HG02970 (cell line): ENCODE results near the gene KCNIP4.

Source experiments
- ATAC-seq: cut with Tn5 transposase; IDR thresholded peaks from one replicate; pipeline ENCODE4 v1.9.1; 2021; ENCODE audit warnings: mild to moderate bottlenecking, moderate library complexity, moderate number of reproducible peaks; ENCODE audit not compliant: unreplicated experiment, low FRiP score

Gene KCNIP4

DNA sequence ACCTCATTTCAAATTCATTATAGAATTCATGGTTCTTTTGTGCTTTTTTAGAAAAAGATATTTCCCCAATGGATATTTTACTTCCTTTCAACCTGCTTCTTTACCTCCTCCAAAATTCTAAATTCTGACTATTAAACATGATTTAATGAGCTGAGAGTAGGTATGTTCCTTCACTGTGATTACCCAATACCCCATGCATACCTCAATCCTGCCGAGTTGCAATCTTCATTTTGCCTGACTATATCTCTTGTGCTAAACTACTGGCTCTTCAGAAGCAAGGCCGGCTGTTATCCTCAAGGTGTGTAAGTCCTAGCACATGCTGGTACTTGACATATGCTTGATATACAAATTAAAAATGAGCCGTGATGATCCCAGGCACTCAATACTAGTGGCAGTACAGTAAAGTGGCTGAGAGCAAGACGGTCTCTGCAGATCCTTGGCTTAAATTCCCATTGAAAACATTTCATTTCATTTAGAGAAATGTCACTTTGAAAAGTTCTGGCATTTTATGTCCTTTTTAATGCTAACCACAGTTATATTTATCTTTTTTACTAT is 320.4 kb downstream of the KCNIP4 start:
- ATAC-seq = no peak

DNA sequence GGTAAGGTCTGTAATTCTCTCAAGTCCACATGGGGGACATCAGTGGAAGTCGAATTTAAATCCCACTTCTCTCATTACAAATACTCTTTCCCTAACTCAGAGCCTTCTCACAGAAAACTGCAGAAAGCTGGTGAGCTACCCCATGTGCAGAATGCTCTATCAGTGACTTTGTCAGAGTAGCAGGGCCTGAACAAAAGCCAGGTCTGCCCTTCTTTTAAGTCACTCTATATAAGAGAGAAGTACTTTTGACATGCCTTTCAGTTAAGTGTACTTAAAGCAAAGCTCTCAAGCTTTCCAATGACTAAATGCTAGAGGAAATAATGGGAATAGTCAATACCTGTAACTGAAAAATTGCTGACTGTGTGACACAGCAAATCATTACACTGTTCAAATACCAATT is 323.1 kb downstream of the KCNIP4 start:
- ATAC-seq = no peak

DNA sequence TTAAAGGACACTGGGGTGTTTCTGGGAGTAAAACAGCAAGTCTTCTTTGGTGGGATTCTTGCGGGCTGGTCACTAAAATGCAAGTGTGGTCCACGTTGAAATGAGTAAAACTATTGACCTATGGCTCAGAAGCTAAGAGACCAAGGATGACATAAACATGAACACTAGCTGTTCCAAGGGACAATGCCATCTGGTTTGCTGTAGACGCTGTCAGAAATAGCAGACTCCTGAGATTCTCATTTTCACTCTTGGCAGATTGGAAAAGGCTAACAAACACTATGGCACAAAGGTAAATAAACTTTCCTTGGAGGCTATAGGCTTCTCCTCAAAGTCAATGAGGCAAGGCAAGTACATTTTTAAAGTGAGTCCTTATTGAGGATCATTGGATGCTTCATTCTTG is 343.6 kb downstream of the KCNIP4 start:
- no peak for ATAC-seq

DNA sequence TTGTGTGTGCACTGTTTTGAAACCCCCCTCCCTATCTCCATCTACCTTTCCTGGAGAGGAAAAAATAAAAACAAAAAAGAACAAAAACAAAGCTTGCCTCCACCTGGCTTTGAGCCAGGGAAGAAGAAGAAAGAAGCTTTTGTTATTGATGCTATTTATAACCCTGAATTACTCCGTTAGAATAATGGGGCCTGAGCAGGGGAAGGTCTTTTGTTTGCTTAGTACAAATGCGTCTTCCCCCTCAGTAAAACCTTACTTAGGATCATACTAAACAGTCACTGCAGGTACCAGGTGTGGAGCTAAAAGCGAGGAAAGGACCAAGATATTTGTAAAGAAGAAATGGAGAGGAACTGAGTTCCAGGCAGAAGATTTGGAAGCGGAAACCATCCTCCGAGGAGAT is 352.1 kb downstream of the KCNIP4 start:
- ATAC-seq = no peak

DNA sequence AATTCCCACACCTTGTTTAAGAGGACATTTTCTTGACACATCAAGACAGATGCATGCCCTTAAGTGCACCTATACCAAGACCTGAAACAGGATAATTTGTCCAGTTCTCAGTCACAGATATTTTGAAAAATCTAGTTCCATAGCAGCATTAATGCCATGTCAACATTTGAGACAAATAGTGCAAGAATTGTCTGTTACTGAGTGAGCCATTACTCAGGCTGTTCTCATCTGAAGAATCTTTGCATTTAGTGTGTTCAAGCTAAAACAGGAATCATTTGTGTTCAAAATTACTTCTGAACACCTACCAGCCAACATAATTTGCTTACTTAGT is 354.9 kb downstream of the KCNIP4 start:
- ATAC-seq = no peak

DNA sequence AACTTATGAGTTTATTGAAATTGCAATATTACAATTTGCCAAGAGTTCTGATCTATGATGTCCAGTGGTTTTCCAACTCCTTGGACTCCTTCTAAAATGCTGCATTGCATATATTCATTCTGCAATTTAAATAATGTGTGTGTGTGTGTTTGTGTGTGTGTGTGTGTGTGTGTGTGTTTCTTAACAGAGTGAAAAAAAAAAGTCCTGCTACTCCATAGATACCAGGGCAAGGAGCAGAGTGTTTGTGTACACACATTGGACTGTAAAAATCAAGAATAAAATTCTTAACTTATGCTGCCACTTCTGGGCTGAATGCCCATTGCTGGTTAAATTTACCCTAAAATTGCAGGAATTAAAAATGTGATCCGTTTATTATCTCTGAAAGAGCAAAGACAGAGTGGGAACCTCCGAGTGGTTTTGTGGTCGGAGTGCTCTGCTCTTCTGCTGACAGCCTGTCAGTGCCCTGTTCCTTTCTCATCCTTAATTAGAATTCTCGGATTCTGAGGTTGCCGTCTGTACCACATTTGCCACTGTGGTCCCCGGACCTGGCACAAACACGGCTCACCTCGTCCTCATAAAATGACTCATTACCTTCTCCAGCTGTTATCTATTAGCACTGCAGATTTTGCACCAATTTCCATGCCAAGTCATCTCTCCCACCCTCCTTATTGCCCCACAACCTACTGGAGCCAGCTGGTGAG is 355.5 kb downstream of the KCNIP4 start:
- ATAC-seq = no peak

DNA sequence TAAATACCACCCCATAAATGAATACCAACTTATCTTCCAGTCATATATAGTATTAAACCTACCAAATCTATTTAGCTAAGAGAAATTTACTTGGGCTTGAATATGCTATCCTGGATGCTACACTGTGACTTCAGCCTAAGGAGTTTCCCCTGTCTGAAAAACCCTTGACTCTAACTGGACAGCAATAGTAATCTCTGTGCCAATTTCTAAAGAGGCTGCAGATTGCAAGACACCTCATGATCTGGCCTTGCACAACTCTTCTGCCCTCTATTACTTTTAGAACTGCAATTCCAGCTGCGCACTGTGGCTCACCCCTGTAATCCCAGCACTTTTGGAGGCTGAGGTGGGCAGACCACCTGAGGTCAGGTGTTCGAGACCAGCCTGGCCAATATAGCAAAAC is 371.5 kb downstream of the KCNIP4 start:
- ATAC-seq = no peak

DNA sequence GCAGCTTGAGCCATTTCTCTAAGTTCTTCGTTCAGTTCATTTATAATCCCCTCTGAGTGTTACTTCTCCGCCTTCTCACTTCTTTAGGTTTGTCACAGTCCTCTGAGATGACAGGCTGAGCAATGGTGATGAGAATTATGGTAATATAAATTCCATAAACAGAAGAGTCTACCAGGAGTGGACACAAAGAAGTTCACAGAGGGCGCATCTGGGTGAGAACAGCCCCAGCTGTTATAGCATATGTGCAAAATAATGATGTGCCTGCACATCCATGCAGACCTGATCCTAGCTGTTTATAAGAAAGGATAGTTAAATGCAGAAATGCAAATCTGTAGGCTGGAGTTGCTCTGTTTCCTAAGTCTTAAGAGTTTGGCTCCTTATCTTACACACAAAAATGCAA is 377.5 kb downstream of the KCNIP4 start:
- ATAC-seq = no peak

DNA sequence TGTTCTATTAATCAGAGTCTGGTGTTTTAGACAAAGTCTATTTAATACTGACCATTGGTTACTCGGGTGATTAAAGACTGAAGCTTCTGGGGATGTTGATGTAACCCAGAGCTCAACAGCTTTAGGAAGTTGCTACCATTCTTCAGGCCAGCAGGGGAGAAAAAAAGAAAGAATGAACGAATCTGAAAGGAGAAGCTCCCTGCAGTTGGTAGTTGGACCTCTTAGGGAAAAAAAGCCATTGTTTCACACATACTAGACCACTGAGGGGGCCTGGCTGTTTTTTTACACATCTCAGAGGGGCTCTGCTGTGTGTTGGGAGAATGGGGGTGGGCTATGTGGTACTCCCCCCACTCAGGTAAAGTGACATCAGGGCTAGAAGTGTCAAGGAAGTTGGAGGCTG is 378.9 kb downstream of the KCNIP4 start:
- ATAC-seq = no peak

DNA sequence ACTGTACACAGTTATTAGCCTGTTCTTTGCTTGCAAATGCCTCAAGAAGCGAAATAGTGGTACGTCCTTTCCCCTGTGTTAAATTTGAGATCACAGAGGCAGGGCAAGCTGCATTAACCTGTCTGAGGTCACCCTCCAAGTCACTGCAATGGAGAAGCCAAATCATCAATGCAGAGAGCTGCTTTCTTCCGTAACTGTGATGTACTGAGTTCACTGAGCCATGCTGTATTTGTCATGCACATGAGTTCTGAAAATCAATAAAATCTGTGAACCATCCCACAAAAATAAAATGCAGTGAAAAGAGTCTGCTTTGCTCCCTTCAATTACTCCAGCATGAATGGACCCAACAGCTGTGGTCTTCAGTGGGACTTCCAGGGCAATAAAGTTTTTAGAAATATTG is 393.5 kb downstream of the KCNIP4 start:
- ATAC-seq = no peak

DNA sequence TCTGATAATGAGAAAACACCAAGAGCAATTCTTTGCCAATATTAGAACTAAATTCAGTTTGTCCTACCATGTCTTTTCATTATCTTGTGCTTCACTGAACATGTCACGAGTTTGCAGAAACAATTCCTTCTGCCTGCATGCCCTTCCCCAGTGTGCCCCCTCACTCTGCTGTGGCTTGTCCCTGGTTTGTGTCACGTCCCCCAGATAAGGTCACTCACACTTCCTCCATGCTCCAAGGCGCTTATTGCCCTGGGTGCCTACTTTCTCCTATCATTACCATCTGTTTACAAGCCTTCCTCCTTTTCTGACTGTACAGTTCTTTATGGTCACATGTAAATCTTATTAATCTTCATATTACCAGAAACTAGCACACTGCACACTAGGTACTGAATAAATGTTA is 394.1 kb downstream of the KCNIP4 start:
- ATAC-seq = no peak

DNA sequence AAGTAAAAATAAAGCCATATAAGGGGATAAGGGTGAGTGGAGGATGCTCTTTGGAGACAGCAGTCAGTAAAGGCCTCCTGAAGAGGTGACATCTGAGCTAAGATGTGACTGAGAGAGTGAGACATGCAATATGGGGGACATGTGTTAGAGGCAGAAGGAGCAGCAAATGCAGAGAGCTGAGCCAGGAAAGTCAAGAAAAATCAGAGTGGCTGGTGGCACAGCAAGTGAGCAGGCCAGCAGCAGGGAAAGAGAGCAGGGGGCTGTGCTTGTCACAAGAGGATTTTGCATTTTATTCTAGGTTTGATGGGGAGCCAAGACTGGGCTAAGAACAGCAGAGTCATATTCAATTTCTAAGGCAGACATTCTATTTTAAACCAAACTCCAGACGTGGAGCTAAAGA is 394.5 kb downstream of the KCNIP4 start:
- ATAC-seq = no peak

DNA sequence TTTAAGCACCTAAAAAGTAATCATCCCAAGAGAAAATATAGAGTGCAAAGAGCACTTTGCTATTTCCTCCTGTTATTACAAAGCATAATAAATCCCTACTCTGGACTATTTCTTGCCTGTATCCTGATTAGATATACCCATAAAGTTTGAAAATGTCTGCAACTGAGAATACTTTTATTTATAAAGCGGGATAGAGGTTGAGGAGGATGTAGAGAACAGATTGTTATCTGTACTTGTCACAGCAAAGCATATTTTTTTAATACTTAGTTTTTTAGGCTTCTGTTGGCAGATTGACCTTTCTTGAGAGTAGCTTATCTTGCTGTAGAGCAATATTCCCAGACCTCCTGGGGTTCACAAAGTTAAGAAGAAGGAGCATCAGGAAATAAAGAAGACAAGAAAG is 396.1 kb downstream of the KCNIP4 start:
- ATAC-seq = no peak

DNA sequence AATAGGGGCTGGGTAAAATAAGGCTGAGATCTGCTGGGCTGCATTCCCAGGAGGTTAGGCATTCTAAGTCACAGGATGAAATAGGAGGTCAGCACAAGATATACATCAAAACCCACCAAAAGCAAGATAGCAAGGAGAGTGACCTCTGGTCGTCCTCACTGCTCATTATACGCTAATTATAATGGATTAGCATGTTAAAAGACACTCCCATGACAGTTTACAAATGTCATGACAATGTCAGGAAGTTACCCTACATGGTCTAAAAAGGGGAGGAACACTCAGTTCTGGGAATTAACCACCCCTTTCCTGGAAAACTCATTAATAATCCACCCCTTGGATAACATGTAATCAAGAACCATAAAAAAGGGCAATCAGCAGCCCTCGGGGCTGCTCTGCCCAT is 403.6 kb downstream of the KCNIP4 start:
- no peak for ATAC-seq

DNA sequence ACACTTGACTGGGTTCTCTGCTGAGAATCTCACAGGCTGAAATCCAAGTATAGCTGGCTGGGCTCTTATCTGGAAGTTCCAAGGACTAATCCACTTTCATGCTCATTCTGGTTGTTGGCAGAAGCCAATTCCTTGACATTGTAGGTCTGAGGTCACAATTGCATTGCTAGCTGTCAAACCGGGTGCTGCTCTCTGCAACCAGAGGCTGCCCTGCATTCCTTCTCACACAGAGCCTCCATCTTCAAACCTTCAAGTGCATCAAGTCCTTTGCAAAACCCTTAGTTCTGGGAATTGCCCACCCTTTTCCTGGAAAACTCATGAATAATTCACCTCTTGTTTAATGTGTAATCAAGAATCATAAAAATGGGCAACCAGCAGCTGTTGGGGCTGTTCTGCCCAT is 404.2 kb downstream of the KCNIP4 start:
- no peak for ATAC-seq

DNA sequence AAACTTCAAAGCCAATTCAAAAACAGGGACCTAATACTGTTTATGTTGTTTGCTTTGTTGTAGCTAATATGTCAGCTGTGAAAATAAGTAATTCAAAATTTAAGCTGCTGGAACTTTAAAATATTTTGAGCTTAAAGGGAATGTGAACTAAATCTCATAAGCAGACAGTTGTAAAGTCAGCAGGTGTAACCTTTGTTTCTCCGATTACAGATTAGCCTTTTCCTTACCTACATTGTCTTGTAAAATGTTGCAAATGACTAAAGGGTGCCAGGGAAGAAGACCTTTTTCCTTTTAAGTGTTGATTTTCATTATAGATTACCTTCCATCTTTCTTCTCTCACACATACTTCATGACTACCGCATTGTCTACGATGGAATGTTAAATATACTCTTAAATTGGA is 405.1 kb downstream of the KCNIP4 start:
- ATAC-seq = no peak

DNA sequence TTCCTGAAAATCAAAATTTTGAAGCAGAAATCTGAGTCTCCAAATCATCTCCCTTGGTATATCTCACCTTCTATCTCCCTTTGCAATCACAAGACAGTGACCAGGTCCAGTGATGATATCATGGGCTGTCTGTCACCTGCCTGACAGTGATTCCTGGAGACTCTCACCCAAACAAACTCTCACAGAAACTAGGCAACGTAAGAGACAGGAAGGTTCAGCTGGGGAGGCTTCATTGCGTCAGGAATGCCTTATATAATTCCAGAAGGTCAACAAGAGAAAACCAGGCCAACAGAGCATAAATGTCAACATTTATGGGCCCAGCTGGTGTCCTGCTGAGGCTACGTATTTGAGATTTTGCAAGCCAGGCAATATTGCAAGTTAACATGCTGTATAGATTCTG is 412.7 kb downstream of the KCNIP4 start:
- no peak for ATAC-seq

DNA sequence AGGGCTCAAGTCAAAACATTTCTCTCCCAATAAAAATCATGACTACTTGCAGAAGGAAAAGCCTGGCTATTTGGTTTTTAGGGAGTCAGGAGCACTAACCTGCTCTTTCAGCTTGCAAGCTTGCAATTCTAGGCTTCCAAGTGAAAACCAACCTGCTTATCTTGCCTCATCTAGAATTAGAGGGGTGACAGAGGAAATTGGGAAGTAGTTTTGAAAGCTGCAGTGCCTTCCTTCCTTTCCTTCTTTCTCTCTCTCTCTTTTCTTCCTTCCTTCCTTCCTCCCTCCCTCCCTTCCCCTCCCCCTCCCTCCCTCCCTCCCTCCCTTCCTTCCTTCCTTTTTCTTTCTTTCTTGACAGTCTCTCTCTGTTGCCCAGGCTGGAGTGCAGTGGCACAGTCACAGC is 417.5 kb downstream of the KCNIP4 start:
- ATAC-seq = no peak

DNA sequence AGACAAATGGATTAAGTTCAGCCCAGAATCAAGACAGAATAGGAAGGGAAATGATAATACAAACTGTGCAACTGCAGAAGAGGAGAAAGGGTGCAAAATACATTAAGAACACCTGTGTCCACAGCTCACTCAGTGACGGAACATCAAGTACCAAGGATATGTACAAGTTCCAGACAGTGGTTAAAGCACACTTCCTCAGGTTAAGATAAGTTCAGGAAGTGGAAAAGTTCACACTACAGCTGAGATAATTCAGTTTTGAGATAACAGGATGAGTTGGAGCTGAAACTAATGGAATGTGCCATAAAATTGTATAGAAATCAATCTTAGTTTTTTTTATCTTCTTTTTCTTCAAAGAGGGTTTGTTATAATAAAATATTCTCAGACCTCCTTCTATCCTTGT is 419.4 kb downstream of the KCNIP4 start:
- ATAC-seq = no peak

DNA sequence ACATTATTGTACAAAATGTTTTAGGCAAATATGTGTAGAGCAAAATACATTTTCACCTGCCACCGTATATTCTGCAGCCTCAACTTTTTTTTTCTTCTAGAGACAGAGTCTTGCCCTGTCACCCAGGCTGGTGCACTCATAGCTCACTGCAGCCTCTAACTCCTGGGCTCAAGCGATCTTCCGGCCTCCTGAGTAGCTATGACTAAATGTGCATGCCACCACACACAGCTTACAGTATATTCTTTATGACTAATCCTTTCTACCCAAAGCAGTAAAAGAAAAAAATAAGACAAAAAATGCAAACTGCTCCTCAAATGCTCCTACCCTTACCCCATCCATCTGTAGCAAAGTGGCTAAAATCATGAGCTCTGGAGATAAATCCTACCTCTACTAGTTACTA is 426.3 kb downstream of the KCNIP4 start:
- ATAC-seq = no peak

DNA sequence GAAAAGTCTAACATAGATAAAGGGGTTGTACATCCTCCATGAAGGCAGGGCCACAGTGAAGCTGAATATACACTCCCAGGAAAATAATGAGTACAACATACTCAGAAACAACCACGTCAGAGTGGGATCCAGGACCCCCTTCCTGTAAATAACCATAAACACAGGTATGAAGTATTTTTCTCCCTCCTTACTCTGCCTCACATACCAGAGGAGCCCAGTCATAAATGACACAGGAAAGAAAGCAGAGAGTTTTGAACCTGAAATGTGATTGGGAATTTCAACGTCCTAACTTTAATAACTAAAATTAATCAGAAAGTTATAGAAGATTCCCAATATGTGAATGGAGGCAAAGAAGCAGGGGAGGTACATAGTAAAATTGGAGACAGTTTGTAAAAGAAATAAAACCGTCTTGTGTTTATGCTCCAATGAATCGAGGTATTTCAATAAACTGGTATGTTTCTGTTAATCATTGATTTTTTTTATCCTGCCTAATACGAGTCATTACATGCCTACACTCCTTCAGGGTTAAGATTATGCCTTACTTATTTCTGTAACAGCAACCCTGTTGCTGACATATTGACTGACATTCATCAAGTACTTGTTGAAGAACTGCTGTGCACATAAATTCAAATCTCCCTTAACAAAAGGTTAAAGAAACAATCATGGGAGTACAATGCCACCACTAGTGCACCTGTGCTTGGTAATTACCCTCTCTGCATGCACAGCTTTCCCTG is 431.3 kb downstream of the KCNIP4 start:
- ATAC-seq = no peak

DNA sequence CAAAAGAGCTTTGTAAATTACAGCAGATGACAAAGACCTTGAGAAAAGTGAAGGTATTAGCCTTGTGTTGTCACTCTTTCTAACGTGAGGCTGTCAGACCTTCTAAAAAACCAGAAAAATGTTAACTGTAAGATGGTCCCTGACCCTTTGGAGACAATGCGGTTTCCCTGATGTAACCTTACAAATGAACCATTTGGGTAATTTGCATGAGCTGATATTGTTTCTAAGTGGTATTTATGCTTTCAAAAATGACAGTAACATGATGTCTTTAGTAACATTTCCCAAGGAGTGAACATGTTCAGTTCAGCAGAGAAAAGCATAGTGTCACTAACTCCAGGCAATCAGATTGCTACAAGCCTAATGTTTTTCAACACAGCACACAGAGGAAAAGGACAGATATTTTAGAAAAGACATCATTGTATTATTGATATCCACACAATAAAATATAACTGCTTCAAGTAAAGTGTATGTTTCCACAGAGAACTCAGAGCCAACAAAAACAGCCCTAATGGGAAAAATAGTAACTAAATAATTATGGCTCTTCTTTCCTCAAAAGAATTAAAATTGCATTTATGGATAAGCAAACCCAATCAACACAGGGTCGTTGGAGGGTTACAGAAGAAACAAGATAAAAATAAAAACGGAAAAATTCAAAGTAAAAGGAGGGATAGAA is 434.4 kb downstream of the KCNIP4 start:
- no peak for ATAC-seq
